GM23338 (cell line): ENCODE data around the gene MRLN. TPM values are rescaled to one million over a fixed set of nuclear protein-coding genes. Genes with fewer than 3 reads are reported as not detected.

Experiments
- ATAC-seq: fragments of 200-7000 bp; cut with Tn5 transposase; 3 replicates; pipeline ENCODE4 v1.9.1; 2020
- DNase-seq: peaks from one replicate; pipeline ENCODE4 v3.0.0-alpha.2; 2015; ENCODE audit warnings: low spot score
- H2AFZ ChIP-seq: fragments of 200-600 bp; sonication (generic); 2 replicates; pipeline ENCODE4 v1.8.0; 2016; ENCODE audit warnings: antibody characterized with exemption, mild to moderate bottlenecking, moderate library complexity
- H3F3A ChIP-seq: fragments of 200-600 bp; sonication (generic); replicated peaks from 2 replicates; pipeline ENCODE4 v1.8.0; 2017; ENCODE audit warnings: antibody characterized with exemption, mixed run types, low read depth
- H3K27ac ChIP-seq: fragments of 200-600 bp; sonication (generic); 2 replicates; pipeline ENCODE4 v1.6.1; 2016; ENCODE audit warnings: low read depth
- H3K27me3 ChIP-seq: fragments of 200-600 bp; sonication (generic); 2 replicates; pipeline ENCODE4 v1.8.0; 2016; ENCODE audit warnings: mild to moderate bottlenecking, mixed run types, moderate library complexity; ENCODE audit not compliant: insufficient read depth
- H3K36me3 ChIP-seq: fragments of 200-600 bp; sonication (generic); 2 replicates; pipeline ENCODE4 v1.8.0; 2016; ENCODE audit warnings: mild to moderate bottlenecking; ENCODE audit not compliant: insufficient read depth
- H3K4me1 ChIP-seq: fragments of 200-600 bp; sonication (generic); 2 replicates; pipeline ENCODE4 v1.8.0; 2016; ENCODE audit warnings: mild to moderate bottlenecking, moderate library complexity; ENCODE audit not compliant: insufficient read depth
- H3K4me2 ChIP-seq: fragments of 200-600 bp; sonication (generic); 2 replicates; pipeline ENCODE4 v1.7.1; 2017; ENCODE audit warnings: mixed run types
- H3K4me3 ChIP-seq: fragments of 200-600 bp; sonication (generic); 2 replicates; pipeline ENCODE4 v1.6.1; 2016; ENCODE audit warnings: mixed run types
- H3K79me2 ChIP-seq: fragments of 200-600 bp; sonication (generic); replicated peaks from 2 replicates; pipeline ENCODE4 v1.8.0; 2017; ENCODE audit warnings: mild to moderate bottlenecking; ENCODE audit not compliant: insufficient read depth
- H3K9me2 ChIP-seq: fragments of 200-600 bp; sonication (generic); 2 replicates; pipeline ENCODE4 v1.8.0; 2017; ENCODE audit not compliant: insufficient read depth
- H4K20me1 ChIP-seq: fragments of 200-600 bp; sonication (generic); replicated peaks from 2 replicates; pipeline ENCODE4 v1.8.0; 2017; ENCODE audit warnings: mild to moderate bottlenecking; ENCODE audit not compliant: insufficient read depth
- H3K27ac Mint-ChIP-seq: 2 replicates; pipeline ENCODE4 v1.8.0; 2020; ENCODE audit warnings: inconsistent platforms, mild to moderate bottlenecking, moderate library complexity, mixed read lengths
- H3K27me3 Mint-ChIP-seq: 3 replicates; pipeline ENCODE4 v1.8.0; 2022; ENCODE audit warnings: low read depth, mild to moderate bottlenecking, moderate library complexity, mixed read lengths, inconsistent platforms; ENCODE audit not compliant: insufficient read depth, poor library complexity
- H3K36me3 Mint-ChIP-seq: 3 replicates; pipeline ENCODE4 v1.8.0; 2021; ENCODE audit warnings: low read depth, mild to moderate bottlenecking, inconsistent platforms, moderate library complexity, mixed read lengths
- H3K4me1 Mint-ChIP-seq: 3 replicates; pipeline ENCODE4 v1.8.0; 2020; ENCODE audit warnings: mild to moderate bottlenecking, inconsistent platforms, mixed read lengths
- H3K4me3 Mint-ChIP-seq: 3 replicates; pipeline ENCODE4 v1.8.0; 2021; ENCODE audit warnings: moderate library complexity, mild to moderate bottlenecking, inconsistent platforms, mixed read lengths
- H3K9me3 Mint-ChIP-seq: 3 replicates; pipeline ENCODE4 v1.8.0; 2020; ENCODE audit warnings: moderate library complexity, mild to moderate bottlenecking, inconsistent platforms, mixed read lengths
- CREB1 ChIP-seq: fragments of 250-450 bp; sonication (Bioruptor Pico); IDR thresholded peaks from 2 replicates; pipeline ENCODE4 v1.5.0; 2020; ENCODE audit warnings: low read depth, mild to moderate bottlenecking, moderate library complexity
- EZH2 ChIP-seq: fragments of 200-600 bp; sonication (generic); IDR thresholded peaks from one replicate; pipeline ENCODE4 v1.8.0; 2017; ENCODE audit warnings: antibody characterized with exemption, mild to moderate bottlenecking, low read depth; ENCODE audit not compliant: unreplicated experiment
- EZH2phosphoT487 ChIP-seq: fragments of 200-600 bp; sonication (generic); IDR thresholded peaks from one replicate; pipeline ENCODE4 v1.8.1; 2018; ENCODE audit warnings: antibody characterized with exemption; ENCODE audit not compliant: unreplicated experiment
- JUNB ChIP-seq: IDR thresholded peaks from one replicate; pipeline ENCODE4 v1.6.1; 2016; ENCODE audit warnings: antibody characterized with exemption; ENCODE audit not compliant: unreplicated experiment
- NANOG ChIP-seq: IDR thresholded peaks from 2 replicates; pipeline ENCODE4 v1.6.1; 2016; ENCODE audit warnings: antibody characterized with exemption, borderline replicate concordance
- POLR2AphosphoS5 ChIP-seq: IDR thresholded peaks from 2 replicates; pipeline ENCODE4 v1.6.1; 2016; ENCODE audit warnings: antibody characterized with exemption, low read depth
- STAT1 ChIP-seq: IDR thresholded peaks from one replicate; pipeline ENCODE4 v1.6.1; 2016; ENCODE audit warnings: antibody characterized with exemption; ENCODE audit not compliant: unreplicated experiment
- ZNF114 ChIP-seq: fragments of 250-450 bp; sonication (Bioruptor Pico); IDR thresholded peaks from 2 replicates; pipeline ENCODE4 v1.5.0; 2020; ENCODE audit warnings: mild to moderate bottlenecking, moderate library complexity
- ZNF331 ChIP-seq: fragments of 250-450 bp; sonication (Bioruptor Pico); IDR thresholded peaks from 2 replicates; pipeline ENCODE4 v1.5.0; 2020; ENCODE audit warnings: low read depth, mild to moderate bottlenecking, moderate library complexity
- polyA plus RNA-seq: library from polyadenylated mRNA; unstranded; fragments of >200 nt; fragmentation: Nextera tagmentation; extraction: Ambion mirVana; gene quantifications from 2 replicates; pipeline ENCODE4 v1.2.1, GENCODE V29; 2016
- total RNA-seq: library from RNA; depleted of rRNA; stranded (reverse); fragments of >200 nt; shearing (Covaris generic); gene quantifications from 2 replicates; pipeline ENCODE4 v1.2.3, GENCODE V29; 2014
- TF ChIP-seq, protein P1 (sequence below), 2 experiments: fragments of 200-600 bp in 1 of 2; sonication (generic) in 1 of 2; conservative IDR thresholded peaks; 2 replicates each; pipeline versions ENCODE4 v1.5.1 to v1.6.1; 2016 to 2017; ENCODE audit warnings: antibody characterized with exemption in 2 of 2, low read depth in 2 of 2, mild to moderate bottlenecking in 2 of 2, moderate library complexity in 1 of 2
- TF ChIP-seq, protein P2 (sequence below): fragments of 250-450 bp; sonication (Bioruptor Pico); IDR thresholded peaks from 2 replicates; pipeline ENCODE4 v1.5.0; 2020; ENCODE audit warnings: mild to moderate bottlenecking, moderate library complexity
- TF ChIP-seq, protein P3 (sequence below): IDR thresholded peaks from 2 replicates; pipeline ENCODE4 v1.6.1; 2016; ENCODE audit warnings: antibody characterized with exemption

MRLN gene
- total and polyA plus RNA-seq, 2 experiments from 2014 or later: not detected

DNA sequence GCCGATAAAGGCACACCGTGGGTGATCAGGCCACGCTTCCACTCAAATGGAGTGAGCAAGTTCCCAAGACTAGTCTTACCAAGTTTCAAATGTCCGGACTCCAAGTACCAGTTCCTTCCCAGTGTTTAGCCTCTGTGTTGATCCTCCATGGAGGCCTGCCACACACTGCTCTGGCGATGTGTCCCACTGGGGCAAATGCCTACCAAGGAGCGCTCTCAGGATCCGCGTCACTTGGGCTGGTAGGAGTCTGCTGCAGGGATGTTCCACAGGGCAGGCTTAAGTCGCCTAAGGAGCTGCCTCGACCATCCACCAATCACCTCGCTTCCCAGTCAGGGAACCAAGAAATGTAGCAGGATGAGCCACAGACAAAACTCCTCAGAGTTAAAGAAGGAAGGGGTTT, 17.4 kb upstream of the MRLN start:
- H3K27me3 Mint-ChIP-seq: peaks cover 4% of the 10 kb centered on the region
- Histone ChIP-seq H3K36me3 (no peaks in the 10 kb centered on the region; the same call in 1 of the 2 replicates), H3K4me2 (no peak overlapping the region), H4K20me1 (no peaks in the 10 kb centered on the region), H3K27ac (no peak overlapping the region), H3K4me3 (no peak overlapping the region), H2AFZ (no peak overlapping the region), H3K4me1 (no peaks in the 10 kb centered on the region), H3K9me2 (peaks cover 3% of the 10 kb centered on the region; the same call in 1 of the 2 replicates), H3K27me3 (no peaks in the 10 kb centered on the region), H3F3A (no peaks in the 10 kb centered on the region), H3K79me2 (no peaks in the 10 kb centered on the region)
- ATAC-seq: no peak
- no peak overlapping the region for H3K4me3 Mint-ChIP-seq
- DNase-seq: no peak
- TF ChIP-seq ZNF331 (CRISPR knock-in tag) (no peak), EZH2phosphoT487 (no peak), EZH2 (no peak), CREB1 (CRISPR knock-in tag) (no peak), POLR2AphosphoS5 (no peak), NANOG (no peak), STAT1 (no peak), JUNB (no peak), ZNF114 (no peak)
- TF ChIP-seq, protein P1, sequence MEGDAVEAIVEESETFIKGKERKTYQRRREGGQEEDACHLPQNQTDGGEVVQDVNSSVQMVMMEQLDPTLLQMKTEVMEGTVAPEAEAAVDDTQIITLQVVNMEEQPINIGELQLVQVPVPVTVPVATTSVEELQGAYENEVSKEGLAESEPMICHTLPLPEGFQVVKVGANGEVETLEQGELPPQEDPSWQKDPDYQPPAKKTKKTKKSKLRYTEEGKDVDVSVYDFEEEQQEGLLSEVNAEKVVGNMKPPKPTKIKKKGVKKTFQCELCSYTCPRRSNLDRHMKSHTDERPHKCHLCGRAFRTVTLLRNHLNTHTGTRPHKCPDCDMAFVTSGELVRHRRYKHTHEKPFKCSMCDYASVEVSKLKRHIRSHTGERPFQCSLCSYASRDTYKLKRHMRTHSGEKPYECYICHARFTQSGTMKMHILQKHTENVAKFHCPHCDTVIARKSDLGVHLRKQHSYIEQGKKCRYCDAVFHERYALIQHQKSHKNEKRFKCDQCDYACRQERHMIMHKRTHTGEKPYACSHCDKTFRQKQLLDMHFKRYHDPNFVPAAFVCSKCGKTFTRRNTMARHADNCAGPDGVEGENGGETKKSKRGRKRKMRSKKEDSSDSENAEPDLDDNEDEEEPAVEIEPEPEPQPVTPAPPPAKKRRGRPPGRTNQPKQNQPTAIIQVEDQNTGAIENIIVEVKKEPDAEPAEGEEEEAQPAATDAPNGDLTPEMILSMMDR (conservative IDR thresholded peaks at IDR 0.05; ENCODE audit: low read depth in 2 of 2): no peak
- TF ChIP-seq, protein P2, sequence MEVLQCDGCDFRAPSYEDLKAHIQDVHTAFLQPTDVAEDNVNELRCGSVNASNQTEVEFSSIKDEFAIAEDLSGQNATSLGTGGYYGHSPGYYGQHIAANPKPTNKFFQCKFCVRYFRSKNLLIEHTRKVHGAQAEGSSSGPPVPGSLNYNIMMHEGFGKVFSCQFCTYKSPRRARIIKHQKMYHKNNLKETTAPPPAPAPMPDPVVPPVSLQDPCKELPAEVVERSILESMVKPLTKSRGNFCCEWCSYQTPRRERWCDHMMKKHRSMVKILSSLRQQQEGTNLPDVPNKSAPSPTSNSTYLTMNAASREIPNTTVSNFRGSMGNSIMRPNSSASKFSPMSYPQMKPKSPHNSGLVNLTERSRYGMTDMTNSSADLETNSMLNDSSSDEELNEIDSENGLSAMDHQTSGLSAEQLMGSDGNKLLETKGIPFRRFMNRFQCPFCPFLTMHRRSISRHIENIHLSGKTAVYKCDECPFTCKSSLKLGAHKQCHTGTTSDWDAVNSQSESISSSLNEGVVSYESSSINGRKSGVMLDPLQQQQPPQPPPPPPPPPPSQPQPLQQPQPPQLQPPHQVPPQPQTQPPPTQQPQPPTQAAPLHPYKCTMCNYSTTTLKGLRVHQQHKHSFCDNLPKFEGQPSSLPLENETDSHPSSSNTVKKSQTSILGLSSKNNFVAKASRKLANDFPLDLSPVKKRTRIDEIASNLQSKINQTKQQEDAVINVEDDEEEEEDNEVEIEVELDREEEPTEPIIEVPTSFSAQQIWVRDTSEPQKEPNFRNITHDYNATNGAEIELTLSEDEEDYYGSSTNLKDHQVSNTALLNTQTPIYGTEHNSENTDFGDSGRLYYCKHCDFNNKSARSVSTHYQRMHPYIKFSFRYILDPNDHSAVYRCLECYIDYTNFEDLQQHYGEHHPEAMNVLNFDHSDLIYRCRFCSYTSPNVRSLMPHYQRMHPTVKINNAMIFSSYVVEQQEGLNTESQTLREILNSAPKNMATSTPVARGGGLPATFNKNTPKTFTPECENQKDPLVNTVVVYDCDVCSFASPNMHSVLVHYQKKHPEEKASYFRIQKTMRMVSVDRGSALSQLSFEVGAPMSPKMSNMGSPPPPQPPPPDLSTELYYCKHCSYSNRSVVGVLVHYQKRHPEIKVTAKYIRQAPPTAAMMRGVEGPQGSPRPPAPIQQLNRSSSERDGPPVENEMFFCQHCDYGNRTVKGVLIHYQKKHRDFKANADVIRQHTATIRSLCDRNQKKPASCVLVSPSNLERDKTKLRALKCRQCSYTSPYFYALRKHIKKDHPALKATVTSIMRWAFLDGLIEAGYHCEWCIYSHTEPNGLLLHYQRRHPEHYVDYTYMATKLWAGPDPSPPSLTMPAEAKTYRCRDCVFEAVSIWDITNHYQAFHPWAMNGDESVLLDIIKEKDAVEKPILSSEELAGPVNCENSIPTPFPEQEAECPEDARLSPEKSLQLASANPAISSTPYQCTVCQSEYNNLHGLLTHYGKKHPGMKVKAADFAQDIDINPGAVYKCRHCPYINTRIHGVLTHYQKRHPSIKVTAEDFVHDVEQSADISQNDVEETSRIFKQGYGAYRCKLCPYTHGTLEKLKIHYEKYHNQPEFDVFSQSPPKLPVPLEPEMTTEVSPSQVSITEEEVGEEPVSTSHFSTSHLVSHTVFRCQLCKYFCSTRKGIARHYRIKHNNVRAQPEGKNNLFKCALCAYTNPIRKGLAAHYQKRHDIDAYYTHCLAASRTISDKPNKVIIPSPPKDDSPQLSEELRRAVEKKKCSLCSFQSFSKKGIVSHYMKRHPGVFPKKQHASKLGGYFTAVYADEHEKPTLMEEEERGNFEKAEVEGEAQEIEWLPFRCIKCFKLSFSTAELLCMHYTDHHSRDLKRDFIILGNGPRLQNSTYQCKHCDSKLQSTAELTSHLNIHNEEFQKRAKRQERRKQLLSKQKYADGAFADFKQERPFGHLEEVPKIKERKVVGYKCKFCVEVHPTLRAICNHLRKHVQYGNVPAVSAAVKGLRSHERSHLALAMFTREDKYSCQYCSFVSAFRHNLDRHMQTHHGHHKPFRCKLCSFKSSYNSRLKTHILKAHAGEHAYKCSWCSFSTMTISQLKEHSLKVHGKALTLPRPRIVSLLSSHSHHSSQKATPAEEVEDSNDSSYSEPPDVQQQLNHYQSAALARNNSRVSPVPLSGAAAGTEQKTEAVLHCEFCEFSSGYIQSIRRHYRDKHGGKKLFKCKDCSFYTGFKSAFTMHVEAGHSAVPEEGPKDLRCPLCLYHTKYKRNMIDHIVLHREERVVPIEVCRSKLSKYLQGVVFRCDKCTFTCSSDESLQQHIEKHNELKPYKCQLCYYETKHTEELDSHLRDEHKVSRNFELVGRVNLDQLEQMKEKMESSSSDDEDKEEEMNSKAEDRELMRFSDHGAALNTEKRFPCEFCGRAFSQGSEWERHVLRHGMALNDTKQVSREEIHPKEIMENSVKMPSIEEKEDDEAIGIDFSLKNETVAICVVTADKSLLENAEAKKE (CRISPR knock-in tag): no peak
- TF ChIP-seq, protein P3, sequence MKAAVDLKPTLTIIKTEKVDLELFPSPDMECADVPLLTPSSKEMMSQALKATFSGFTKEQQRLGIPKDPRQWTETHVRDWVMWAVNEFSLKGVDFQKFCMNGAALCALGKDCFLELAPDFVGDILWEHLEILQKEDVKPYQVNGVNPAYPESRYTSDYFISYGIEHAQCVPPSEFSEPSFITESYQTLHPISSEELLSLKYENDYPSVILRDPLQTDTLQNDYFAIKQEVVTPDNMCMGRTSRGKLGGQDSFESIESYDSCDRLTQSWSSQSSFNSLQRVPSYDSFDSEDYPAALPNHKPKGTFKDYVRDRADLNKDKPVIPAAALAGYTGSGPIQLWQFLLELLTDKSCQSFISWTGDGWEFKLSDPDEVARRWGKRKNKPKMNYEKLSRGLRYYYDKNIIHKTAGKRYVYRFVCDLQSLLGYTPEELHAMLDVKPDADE: no peak
- H3K9me3 Mint-ChIP-seq: peaks cover 54% of the 10 kb centered on the region
- H3K36me3 Mint-ChIP-seq: peaks cover 39% of the 10 kb centered on the region
- no peak overlapping the region for H3K27ac Mint-ChIP-seq
- no peaks in the 10 kb centered on the region for H3K4me1 Mint-ChIP-seq
